Suprapubic skin (tissue), 4 donors: ENCODE measurements around the gene ANTXR1. TPM values are rescaled to one million over a fixed set of nuclear protein-coding genes. Genes with fewer than 3 reads are reported as not detected.
"Not testable (repeated sequence)": the region's sequence is repeated elsewhere in the genome, so short reads cannot be mapped to it uniquely, and the experiment has no call there.

Source experiments
- DNase-seq, 2 donors: peaks; one replicate each; pipeline ENCODE4 v3.0.0-alpha.2; 2019; ENCODE audit warnings: low spot score in 2 of 2
- H3K27ac ChIP-seq: fragments of 200-600 bp; sonication (generic); one replicate; pipeline ENCODE4 v1.5.1; 2019
- H3K27me3 ChIP-seq: fragments of 200-600 bp; sonication (generic); one replicate; pipeline ENCODE4 v1.5.1; 2019
- H3K36me3 ChIP-seq: fragments of 200-600 bp; sonication (generic); one replicate; pipeline ENCODE4 v1.5.1; 2019
- H3K4me1 ChIP-seq: fragments of 200-600 bp; sonication (generic); one replicate; pipeline ENCODE4 v1.5.1; 2019
- H3K4me3 ChIP-seq: fragments of 200-600 bp; sonication (generic); one replicate; pipeline ENCODE4 v1.5.1; 2019; ENCODE audit warnings: mild to moderate bottlenecking
- H3K9me3 ChIP-seq: fragments of 200-600 bp; sonication (generic); one replicate; pipeline ENCODE4 v1.5.1; 2019
- CTCF ChIP-seq, 2 donors: fragments of 200-600 bp in 1 of 2; fragments of 450-650 bp in 1 of 2; sonication (generic) in 1 of 2; IDR thresholded peaks; one replicate each; pipeline ENCODE4 v1.5.1; 2016 to 2019; ENCODE audit warnings: antibody characterized with exemption in 2 of 2, mild to moderate bottlenecking in 1 of 2, moderate library complexity in 1 of 2
- EP300 ChIP-seq: sonication (generic); formaldehyde crosslinking; IDR thresholded peaks from one replicate; pipeline ENCODE4 v1.6.1; 2017; ENCODE audit warnings: antibody characterized with exemption
- POLR2A ChIP-seq, 2 donors: fragments of 450-650 bp; IDR thresholded peaks; one replicate each; pipeline ENCODE4 v1.6.1; 2017; ENCODE audit warnings: antibody characterized with exemption in 2 of 2, mild to moderate bottlenecking in 2 of 2, moderate library complexity in 2 of 2
- POLR2AphosphoS5 ChIP-seq, 3 donors: sonication (generic); formaldehyde crosslinking; IDR thresholded peaks; one replicate each; pipeline ENCODE4 v1.6.1; 2017; ENCODE audit warnings: antibody characterized with exemption in 3 of 3
- WGBS: methylation state at CpG from one replicate; pipeline ENCODE4 v1.1.5; 2018; 5-methylcytosine and 5-hydroxymethylcytosine counted together
- total RNA-seq, 4 donors: library from RNA; depleted of rRNA; stranded (reverse); fragments of >200 nt; gene quantifications; one replicate each; pipeline ENCODE4 v1.1.0, GENCODE V29; 2016

Gene ANTXR1
- total RNA-seq, 4 donors from 2014 or later = 35.5 to 111 (median 66.6) TPM

- no peaks in the 10 kb centered on the region for H3K36me3 ChIP-seq
- no peaks in the 10 kb centered on the region for H3K27me3 ChIP-seq
- TF ChIP-seq EP300 = no peak
- no peak for TF ChIP-seq POLR2AphosphoS5 (IDR thresholded peaks at IDR 0.05)
- TF ChIP-seq POLR2A (IDR thresholded peaks at IDR 0.05) = no peak
- TF ChIP-seq CTCF (IDR thresholded peaks at IDR 0.05) = no peak
- H3K27ac ChIP-seq = no peak overlapping the region
- no peak for DNase-seq
- H3K9me3 ChIP-seq = no peaks in the 10 kb centered on the region
- 79% methylated on average over 6 of the region's 6 CpGs for WGBS
- peaks cover 3% of the 10 kb centered on the region for H3K4me1 ChIP-seq
- H3K4me3 ChIP-seq = no peak overlapping the region
Observed at GRCh38 chr2:69231612-69232277, 218.8 kb downstream of the ANTXR1 start.

- not testable (repeated sequence) for H3K9me3 ChIP-seq, DNase-seq, H3K4me3 ChIP-seq, H3K27ac ChIP-seq, H3K36me3 ChIP-seq, H3K4me1 ChIP-seq, H3K27me3 ChIP-seq
- 94% methylated on average over 4 of the region's 4 CpGs for WGBS
Observed at GRCh38 chr2:69235835-69236234, 222.9 kb downstream of the ANTXR1 start.

- Histone ChIP-seq H3K36me3 (no peaks in the 10 kb centered on the region), H3K9me3 (no peaks in the 10 kb centered on the region), H3K4me1 (peaks cover 13% of the 10 kb centered on the region), H3K27me3 (no peaks in the 10 kb centered on the region), H3K4me3 (no peak overlapping the region), H3K27ac (no peak overlapping the region)
- DNase-seq = no peak
- 42% methylated on average over 6 of the region's 6 CpGs for WGBS
- TF ChIP-seq POLR2A (IDR thresholded peaks at IDR 0.05) (no peak), POLR2AphosphoS5 (IDR thresholded peaks at IDR 0.05) (no peak)
Observed at GRCh38 chr2:69237070-69237670, 224.2 kb downstream of the ANTXR1 start.

- no peaks in the 10 kb centered on the region for H3K27me3 ChIP-seq
- no peak overlapping the region for H3K4me3 ChIP-seq
- H3K4me1 ChIP-seq = peaks cover 13% of the 10 kb centered on the region
- H3K36me3 ChIP-seq = no peaks in the 10 kb centered on the region
- TF ChIP-seq POLR2AphosphoS5 (IDR thresholded peaks at IDR 0.05) = no peak
- no peak for TF ChIP-seq POLR2A (IDR thresholded peaks at IDR 0.05)
- no peak for TF ChIP-seq EP300
- no peak for TF ChIP-seq CTCF (IDR thresholded peaks at IDR 0.05)
- no peaks in the 10 kb centered on the region for H3K9me3 ChIP-seq
- no peak for DNase-seq
- WGBS = 64% methylated on average over 6 of the region's 6 CpGs
- no peak overlapping the region for H3K27ac ChIP-seq
Observed at GRCh38 chr2:69238449-69239031, 225.6 kb downstream of the ANTXR1 start.

GRCh38 chr2:69241093-69241492, 228.1 kb downstream of the ANTXR1 start:
- no peak for DNase-seq
- Histone ChIP-seq H3K9me3 (no peaks in the 10 kb centered on the region), H3K36me3 (no peaks in the 10 kb centered on the region), H3K27ac (no peak overlapping the region), H3K4me1 (peaks cover 13% of the 10 kb centered on the region), H3K27me3 (no peaks in the 10 kb centered on the region), H3K4me3 (no peak overlapping the region)
- 64% methylated on average over 7 of the region's 7 CpGs for WGBS
- no peak for TF ChIP-seq EP300
- TF ChIP-seq POLR2AphosphoS5 (IDR thresholded peaks at IDR 0.05) = no peak
- TF ChIP-seq POLR2A (IDR thresholded peaks at IDR 0.05) = no peak

GRCh38 chr2:69241664-69242514, 228.9 kb downstream of the ANTXR1 start:
- no peak for DNase-seq
- H3K27ac ChIP-seq = no peak overlapping the region
- WGBS = 78% methylated on average over 9 of the region's 9 CpGs

More at GRCh38 chr2:69241664-69242514, 228.9 kb downstream of the ANTXR1 start:
- TF ChIP-seq POLR2A (IDR thresholded peaks at IDR 0.05) (no peak), POLR2AphosphoS5 (IDR thresholded peaks at IDR 0.05) (no peak), EP300 (no peak), CTCF (IDR thresholded peaks at IDR 0.05) (no peak)
- Histone ChIP-seq H3K36me3 (peaks cover 4% of the 10 kb centered on the region), H3K9me3 (no peaks in the 10 kb centered on the region), H3K4me3 (no peak overlapping the region), H3K4me1 (peaks cover 9% of the 10 kb centered on the region), H3K27me3 (no peaks in the 10 kb centered on the region)
